Effector CD4-positive, alpha-beta T cell (primary cell): ENCODE results near the gene NDUFV2.
"Not testable (repeated sequence)": the region's sequence is repeated elsewhere in the genome, so short reads cannot be mapped to it uniquely, and the experiment has no call there.

ENCODE experiments used
- DNase-seq: peaks from one replicate; pipeline ENCODE4 v3.0.0-alpha.2; 2020
- total RNA-seq: gene quantifications from one replicate; lab custom pipeline; 2026; lab: John Stamatoyannopoulos, UW

Gene NDUFV2
- 85.4 reads per million, percentile 79 among the genes with 10 or more reads in this experiment for total RNA-seq

GRCh38 chr18:9102508-9103375 is at the start of gene NDUFV2:
NDUFV2 (plus strand) TSS chr18:9102699; CDS start chr18:9102744, 45 bp downstream.
- DNase-seq = peak; percentile 96

GRCh38 chr18:9053814-9054213 is 48.7 kb upstream of the NDUFV2 start:
- no peak for DNase-seq

GRCh38 chr18:9055185-9055584 is 47.3 kb upstream of the NDUFV2 start:
- DNase-seq = no peak

DNA sequence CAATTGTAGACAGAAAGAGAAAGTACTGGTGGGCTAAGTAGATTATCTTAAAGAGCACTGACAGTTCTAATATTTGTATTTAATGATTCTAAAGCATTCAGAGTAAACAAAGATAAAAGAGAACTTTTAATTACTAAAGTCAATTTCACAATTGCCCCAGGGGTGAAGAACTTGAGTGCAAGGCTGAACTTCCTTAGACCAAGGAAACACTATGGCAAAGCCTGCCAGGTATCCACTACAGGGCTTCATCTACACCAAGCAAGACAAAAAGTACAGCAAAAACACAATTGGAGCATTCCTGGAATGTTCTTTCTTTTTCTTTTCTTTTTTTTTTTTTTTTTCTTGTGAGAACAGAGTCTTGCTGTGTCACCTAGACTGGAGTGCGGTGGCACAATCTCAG is 46.9 kb upstream of the NDUFV2 start:
- no peak for DNase-seq

DNA sequence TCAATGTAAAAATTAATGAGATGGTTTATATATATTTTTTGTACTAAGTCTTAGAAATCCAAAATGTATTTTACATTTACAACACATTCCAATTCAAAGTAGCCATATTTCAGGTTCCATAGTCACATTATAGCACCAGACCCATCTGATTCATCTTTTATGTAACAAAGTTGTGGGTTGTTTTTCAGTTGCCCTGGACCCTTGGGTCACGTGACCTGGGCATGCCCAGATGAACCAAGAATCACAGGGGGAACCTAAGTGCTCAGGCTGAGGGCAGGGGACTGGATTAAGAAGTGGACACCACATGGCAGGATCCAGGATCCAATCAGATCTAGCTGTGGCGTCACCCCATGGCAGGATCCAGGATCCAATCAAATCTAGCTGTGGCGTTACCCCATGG is 44.9 kb upstream of the NDUFV2 start:
- no peak for DNase-seq

GRCh38 chr18:9058406-9058805 is 44.1 kb upstream of the NDUFV2 start:
- DNase-seq = no peak

- DNase-seq = no peak
These were observed 40.1 kb upstream of the NDUFV2 start for GRCh38 chr18:9062418-9062751.

DNA sequence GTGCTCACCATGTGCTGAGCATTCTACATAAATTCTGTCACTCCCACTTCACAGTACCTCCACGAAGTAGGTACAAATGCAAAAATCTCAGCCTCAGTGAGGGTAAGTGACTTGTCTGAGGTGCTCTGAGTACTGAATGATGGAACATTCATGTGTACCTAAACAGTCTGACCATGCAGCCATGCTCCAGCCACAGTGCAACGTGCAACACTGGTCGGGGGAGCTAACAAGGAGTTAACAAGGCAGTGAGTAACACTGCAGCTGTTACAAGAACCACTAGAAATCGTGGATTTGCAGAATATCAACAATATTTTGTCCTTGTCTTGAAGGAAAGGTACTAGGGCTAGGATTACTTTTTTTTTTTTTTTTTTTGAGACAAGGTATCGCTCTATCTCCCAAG is 36.6 kb upstream of the NDUFV2 start:
- no peak for DNase-seq

- DNase-seq = no peak
These were observed 36.1 kb upstream of the NDUFV2 start for GRCh38 chr18:9066358-9066757.

GRCh38 chr18:9066817-9067306 is 35.6 kb upstream of the NDUFV2 start:
- DNase-seq = no peak

DNA sequence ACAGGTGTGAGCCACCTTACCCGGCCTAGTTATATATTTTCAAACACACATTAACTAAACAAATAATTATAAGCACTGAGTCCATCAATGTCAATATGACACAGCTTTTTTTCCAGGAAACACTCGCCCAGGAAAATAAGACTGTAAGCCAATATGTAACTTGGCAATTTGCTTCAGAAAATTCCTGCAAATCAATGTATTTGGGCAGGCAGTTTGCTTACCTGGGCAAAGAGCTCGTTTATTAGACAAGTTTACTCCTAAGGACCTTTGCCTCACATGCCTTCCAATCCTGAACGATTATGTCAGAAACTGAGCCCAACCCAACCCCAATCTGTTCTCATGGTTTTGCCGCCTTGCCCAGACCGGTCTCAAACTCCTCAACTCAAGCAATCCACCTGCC is 34.7 kb upstream of the NDUFV2 start:
- no peak for DNase-seq

DNA sequence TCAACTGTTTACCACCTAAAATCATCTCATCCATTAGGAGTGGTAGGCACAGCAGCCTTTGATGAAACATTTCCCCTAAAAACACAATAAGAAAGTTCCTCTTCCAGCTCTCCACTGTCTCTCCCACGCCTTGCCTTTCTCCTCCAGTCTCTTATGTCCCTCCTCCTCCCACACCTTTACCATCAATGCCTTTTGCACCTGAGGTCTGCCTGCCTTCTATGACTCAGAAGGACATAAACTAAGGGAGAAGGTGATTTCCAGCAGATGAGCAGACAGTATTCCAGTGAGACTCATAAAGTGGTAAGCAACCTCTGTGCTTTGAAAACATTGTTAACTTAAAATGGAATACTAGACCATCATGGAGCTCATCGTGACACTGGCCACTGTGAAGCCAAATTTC is 34.2 kb upstream of the NDUFV2 start:
- DNase-seq = no peak

- no peak for DNase-seq
These were observed 32.9 kb upstream of the NDUFV2 start for GRCh38 chr18:9069601-9070000.

GRCh38 chr18:9070212-9070611 is 32.3 kb upstream of the NDUFV2 start:
- DNase-seq = no peak

- DNase-seq = no peak
These were observed 22.5 kb upstream of the NDUFV2 start for GRCh38 chr18:9079818-9080528.

DNA sequence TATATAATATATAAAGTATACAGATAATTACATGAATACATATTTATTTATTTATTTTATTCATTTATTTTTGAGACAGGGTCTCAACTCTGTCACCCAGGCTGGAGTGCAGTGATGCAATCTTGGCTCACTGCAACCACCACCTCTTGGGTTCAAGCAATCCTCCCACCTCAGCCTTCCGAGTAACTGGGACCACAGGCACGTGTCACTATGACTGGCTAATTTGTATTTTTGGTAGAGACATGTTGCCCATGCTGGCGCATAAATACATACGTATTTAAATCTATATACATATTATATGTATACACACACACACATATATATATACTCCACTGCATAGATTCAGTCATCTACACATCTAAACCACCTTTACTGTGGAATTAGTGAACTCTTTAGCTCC is 20.6 kb upstream of the NDUFV2 start:
- DNase-seq = no peak

- DNase-seq = no peak
These were observed 19.6 kb upstream of the NDUFV2 start for GRCh38 chr18:9082711-9083510.

DNA sequence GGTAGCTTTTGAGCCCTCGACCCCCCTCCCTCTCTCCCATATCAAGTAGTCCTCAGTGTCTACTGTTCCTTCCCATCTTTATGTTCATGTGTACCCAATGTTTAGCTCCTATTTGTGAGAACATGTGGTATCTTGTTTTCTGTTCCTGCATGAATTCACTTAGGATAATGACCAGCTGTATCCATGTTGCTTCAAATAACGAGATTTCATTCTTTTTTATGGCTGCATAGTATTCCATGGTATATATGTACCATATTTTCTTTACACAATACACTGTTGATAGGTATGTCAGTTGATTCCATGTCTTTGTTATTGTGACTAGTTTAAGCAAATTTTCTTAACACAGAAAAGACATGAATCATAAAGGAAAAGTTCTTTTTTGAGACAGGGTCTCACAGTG is 16.5 kb upstream of the NDUFV2 start:
- no peak for DNase-seq

GRCh38 chr18:9086624-9087023 is 15.9 kb upstream of the NDUFV2 start:
- DNase-seq = no peak

DNA sequence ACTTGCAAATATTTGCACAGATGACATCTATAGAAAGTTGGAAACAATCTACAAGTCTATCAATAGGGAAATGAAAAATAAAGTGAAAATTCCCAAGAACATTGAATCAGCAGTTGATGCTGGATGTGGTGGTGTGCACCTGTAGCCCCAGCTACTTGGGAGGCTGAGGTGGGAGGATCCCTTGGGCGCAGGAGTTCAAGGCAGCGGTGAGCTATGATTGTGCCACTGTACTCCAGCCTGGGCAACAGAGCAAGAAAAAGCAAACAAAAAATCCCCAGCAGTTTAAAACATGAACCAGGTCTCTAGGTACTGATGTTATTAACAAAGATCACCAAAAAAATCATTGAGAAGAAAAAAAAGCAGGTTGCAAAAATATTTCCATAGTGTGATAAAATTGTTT is 15.4 kb upstream of the NDUFV2 start:
- no peak for DNase-seq

DNA sequence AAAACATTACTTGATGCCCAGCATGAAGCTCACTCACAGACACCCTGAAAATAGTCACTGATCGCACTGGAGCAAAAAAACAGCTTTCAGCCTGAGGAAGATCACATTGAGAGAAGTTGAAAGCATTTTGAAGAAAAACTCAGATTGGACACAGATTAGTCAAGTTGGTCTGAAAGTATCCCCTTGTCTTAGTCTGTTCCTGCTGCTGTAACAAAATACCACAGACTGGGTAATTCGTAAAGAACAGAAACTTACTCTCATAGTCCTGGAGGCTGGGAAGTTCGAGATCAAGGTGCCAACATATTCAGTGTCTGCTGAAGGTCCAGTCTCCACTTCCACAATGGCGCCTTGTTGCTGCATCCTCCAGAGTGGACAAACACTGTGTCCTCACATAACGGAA is 14.2 kb upstream of the NDUFV2 start:
- no peak for DNase-seq

GRCh38 chr18:9088727-9089126 is 13.8 kb upstream of the NDUFV2 start:
- not testable (repeated sequence) for DNase-seq

GRCh38 chr18:9090578-9090977 is 11.9 kb upstream of the NDUFV2 start:
- no peak for DNase-seq
